WTC11 (cell line): ENCODE results near the gene FHOD3. TPM values are rescaled to one million over a fixed set of nuclear protein-coding genes. Genes with fewer than 3 reads are reported as not detected.

Source experiments
- ATAC-seq: fragments of 200-7000 bp; cut with Tn5 transposase; 2 replicates; pipeline ENCODE4 v1.10.0; 2021; ENCODE audit warnings: mild to moderate bottlenecking, moderate library complexity
- CTCF ChIA-PET: fragments of 300-600 bp; sonication (Branson Sonifier 250); formaldehyde crosslinking; loops from one replicate; lab custom pipeline; 2021; ENCODE audit warnings: antibody characterized with exemption; lab: Charles Lee
- POLR2A ChIA-PET: fragments of 350-600 bp; sonication (Branson Sonifier 250); formaldehyde crosslinking; loops from one replicate; lab custom pipeline; 2021; ENCODE audit warnings: antibody characterized with exemption; lab: Charles Lee
- DNase-seq: peaks from one replicate; pipeline ENCODE4 v3.0.0; 2021; ENCODE audit warnings: low spot score
- H3K27ac Mint-ChIP-seq: 2 replicates; pipeline ENCODE4 v1.8.0; 2021; ENCODE audit warnings: mixed read lengths
- H3K27me3 Mint-ChIP-seq: 2 replicates; pipeline ENCODE4 v1.8.0; 2021; ENCODE audit warnings: low read depth, mild to moderate bottlenecking, moderate library complexity, mixed read lengths
- H3K36me3 Mint-ChIP-seq: 2 replicates; pipeline ENCODE4 v1.8.0; 2021; ENCODE audit warnings: mixed read lengths
- H3K4me1 Mint-ChIP-seq: 2 replicates; pipeline ENCODE4 v1.8.0; 2022; ENCODE audit warnings: mixed read lengths
- H3K4me3 Mint-ChIP-seq: 2 replicates; pipeline ENCODE4 v1.8.0; 2021; ENCODE audit warnings: mild to moderate bottlenecking, moderate library complexity, mixed read lengths
- H3K9me3 Mint-ChIP-seq: 2 replicates; pipeline ENCODE4 v1.8.0; 2021; ENCODE audit warnings: mixed read lengths
- CREM ChIP-seq: sonication (generic); formaldehyde crosslinking; IDR thresholded peaks from 2 replicates; pipeline ENCODE4 v1.8.1; 2022; ENCODE audit warnings: mild to moderate bottlenecking, missing genetic modification reagents, moderate library complexity
- EMX1 ChIP-seq: fragments of 250-450 bp; sonication (Bioruptor Pico); IDR thresholded peaks from 2 replicates; pipeline ENCODE4 v1.8.0; 2021; ENCODE audit warnings: mild to moderate bottlenecking
- ESRRA ChIP-seq: sonication (generic); formaldehyde crosslinking; IDR thresholded peaks from 2 replicates; pipeline ENCODE4 v1.8.1; 2022; ENCODE audit warnings: mild to moderate bottlenecking, missing genetic modification reagents, borderline replicate concordance
- ETV6 ChIP-seq: sonication (generic); formaldehyde crosslinking; IDR thresholded peaks from 2 replicates; pipeline ENCODE4 v1.8.1; 2022; ENCODE audit warnings: mild to moderate bottlenecking, missing genetic modification reagents
- FOXK1 ChIP-seq: sonication (generic); formaldehyde crosslinking; IDR thresholded peaks from 2 replicates; pipeline ENCODE4 v1.8.0; 2022; ENCODE audit warnings: mild to moderate bottlenecking, moderate library complexity, missing genetic modification reagents
- IRF2 ChIP-seq: sonication (generic); formaldehyde crosslinking; IDR thresholded peaks from 2 replicates; pipeline ENCODE4 v1.8.0; 2022; ENCODE audit warnings: low read depth, missing genetic modification reagents, borderline replicate concordance
- KAT7 ChIP-seq: sonication (generic); formaldehyde crosslinking; IDR thresholded peaks from 2 replicates; pipeline ENCODE4 v1.8.1; 2023; ENCODE audit warnings: missing genetic modification reagents, mild to moderate bottlenecking, borderline replicate concordance
- MXD4 ChIP-seq: fragments of 250-450 bp; sonication (Bioruptor Pico); IDR thresholded peaks from 2 replicates; pipeline ENCODE4 v1.8.0; 2021; ENCODE audit warnings: mild to moderate bottlenecking, moderate library complexity, borderline replicate concordance
- NFE2L1 ChIP-seq: sonication (generic); formaldehyde crosslinking; IDR thresholded peaks from 2 replicates; pipeline ENCODE4 v1.8.1; 2023; ENCODE audit warnings: missing genetic modification reagents
- NR2C2 ChIP-seq: sonication (generic); formaldehyde crosslinking; IDR thresholded peaks from 2 replicates; pipeline ENCODE4 v1.8.0; 2022; ENCODE audit warnings: mild to moderate bottlenecking, missing genetic modification reagents
- NR3C1 ChIP-seq: sonication (generic); formaldehyde crosslinking; conservative IDR thresholded peaks from 2 replicates; pipeline ENCODE4 v1.8.1; 2023; ENCODE audit warnings: low read depth, mild to moderate bottlenecking, missing genetic modification reagents
- PRRX2 ChIP-seq: fragments of 250-450 bp; sonication (Bioruptor Pico); IDR thresholded peaks from 2 replicates; pipeline ENCODE4 v1.8.0; 2021; ENCODE audit warnings: mild to moderate bottlenecking
- RORB ChIP-seq: fragments of 250-450 bp; sonication (Bioruptor Pico); IDR thresholded peaks from 2 replicates; pipeline ENCODE4 v1.9.0; 2021; ENCODE audit warnings: mild to moderate bottlenecking
- STAT6 ChIP-seq: sonication (generic); formaldehyde crosslinking; conservative IDR thresholded peaks from 2 replicates; pipeline ENCODE4 v1.8.1; 2023; ENCODE audit warnings: mild to moderate bottlenecking, low read depth, missing genetic modification reagents, moderate library complexity
- ZNF219 ChIP-seq: sonication (generic); formaldehyde crosslinking; IDR thresholded peaks from 2 replicates; pipeline ENCODE4 v1.8.0; 2023; ENCODE audit warnings: missing genetic modification reagents, mild to moderate bottlenecking, borderline replicate concordance
- ZNF232 ChIP-seq: sonication (generic); formaldehyde crosslinking; IDR thresholded peaks from 2 replicates; pipeline ENCODE4 v1.8.0; 2022; ENCODE audit warnings: mild to moderate bottlenecking, missing genetic modification reagents
- ZNF512 ChIP-seq: sonication (generic); formaldehyde crosslinking; IDR thresholded peaks from 2 replicates; pipeline ENCODE4 v1.8.1; 2022; ENCODE audit warnings: missing genetic modification reagents, borderline replicate concordance
- ZNF671 ChIP-seq: fragments of 250-450 bp; sonication (Bioruptor Pico); IDR thresholded peaks from 2 replicates; pipeline ENCODE4 v1.8.0; 2021; ENCODE audit warnings: mild to moderate bottlenecking
- total RNA-seq: library from RNA; stranded (reverse); gene quantifications from 3 replicates; pipeline ENCODE4 v1.2.3, GENCODE V29; 2021
- TF ChIP-seq, protein P1 (sequence below): fragments of 250-450 bp; sonication (Bioruptor Pico); IDR thresholded peaks from 2 replicates; pipeline ENCODE4 v1.9.0; 2021; ENCODE audit warnings: mild to moderate bottlenecking, borderline replicate concordance

Gene FHOD3
- total RNA-seq, 1 experiment from 2014 or later = 3.8 TPM

- ATAC-seq (no peak), DNase-seq (no peak)
- no peaks in the 10 kb centered on the region for H3K9me3 Mint-ChIP-seq
- no peaks in the 10 kb centered on the region for H3K36me3 Mint-ChIP-seq
- ChIA-PET POLR2A (no interaction called here), CTCF (interaction anchor here (1.5 kb wide), 1 partner anchor 14 kb away, joined by 6 read pairs; no protein-coding TSS in a partner anchor)
- peaks cover 3% of the 10 kb centered on the region for H3K27me3 Mint-ChIP-seq
- no peak for TF ChIP-seq ZNF219
- no peak for TF ChIP-seq NFE2L1 (CRISPR knock-in tag)
- TF ChIP-seq PRRX2 (CRISPR knock-in tag) = no peak
- TF ChIP-seq KAT7 (CRISPR knock-in tag) = no peak
- no peak for TF ChIP-seq MXD4 (CRISPR knock-in tag)
- TF ChIP-seq RORB = no peak
- no peak for TF ChIP-seq NR2C2 (CRISPR knock-in tag)
- no peak for TF ChIP-seq CREM (CRISPR knock-in tag)
- no peak for TF ChIP-seq FOXK1
- TF ChIP-seq STAT6 (CRISPR knock-in tag) = no peak
- no peak for TF ChIP-seq ESRRA (CRISPR knock-in tag)
- no peak for TF ChIP-seq ZNF232 (CRISPR knock-in tag)
- TF ChIP-seq ETV6 (CRISPR knock-in tag) = no peak
- no peak overlapping the region for H3K27ac Mint-ChIP-seq
- H3K4me3 Mint-ChIP-seq = no peak overlapping the region
- H3K4me1 Mint-ChIP-seq = no peaks in the 10 kb centered on the region
Measured at GRCh38 chr18:36702401-36703013, 405.0 kb downstream of the FHOD3 start.

DNA sequence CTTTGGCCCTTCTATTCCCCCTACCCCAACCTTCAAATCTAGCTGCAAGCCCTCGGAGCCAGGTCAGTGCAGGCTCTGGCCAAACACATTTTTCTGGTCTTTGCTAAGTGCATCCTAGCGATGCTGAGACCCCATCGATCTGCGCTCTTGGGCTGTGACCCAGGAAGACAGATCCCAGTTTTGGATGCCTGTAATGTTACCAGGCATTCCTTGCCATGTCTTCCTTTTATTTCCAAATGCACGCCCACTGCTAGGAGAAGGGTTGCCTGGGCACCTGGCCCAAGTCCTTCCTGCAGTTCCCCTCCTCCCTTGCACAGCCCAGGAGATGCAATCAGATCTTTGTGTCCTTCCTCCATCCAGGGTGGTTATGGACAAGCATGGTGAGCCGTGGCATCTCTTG, 406.6 kb downstream of the FHOD3 start:
- no peaks in the 10 kb centered on the region for H3K4me1 Mint-ChIP-seq
- H3K4me3 Mint-ChIP-seq = no peak overlapping the region
- DNase-seq (no peak), ATAC-seq (no peak)
- H3K36me3 Mint-ChIP-seq = no peaks in the 10 kb centered on the region
- CTCF ChIA-PET = interaction anchor here (2.1 kb wide), 1 partner anchor 16 kb away, joined by 8 read pairs; no protein-coding TSS in a partner anchor
- no peak for TF ChIP-seq PRRX2 (CRISPR knock-in tag)
- TF ChIP-seq IRF2 (CRISPR knock-in tag) = no peak
- TF ChIP-seq NR3C1 (CRISPR knock-in tag) = no peak
- TF ChIP-seq ZNF671 (CRISPR knock-in tag) = no peak
- no peak for TF ChIP-seq NFE2L1 (CRISPR knock-in tag)
- TF ChIP-seq ZNF512 (CRISPR knock-in tag) = no peak
- H3K27me3 Mint-ChIP-seq = peaks cover 3% of the 10 kb centered on the region
- POLR2A ChIA-PET = no interaction called here
- H3K27ac Mint-ChIP-seq = no peak overlapping the region
- H3K9me3 Mint-ChIP-seq = no peaks in the 10 kb centered on the region

DNA sequence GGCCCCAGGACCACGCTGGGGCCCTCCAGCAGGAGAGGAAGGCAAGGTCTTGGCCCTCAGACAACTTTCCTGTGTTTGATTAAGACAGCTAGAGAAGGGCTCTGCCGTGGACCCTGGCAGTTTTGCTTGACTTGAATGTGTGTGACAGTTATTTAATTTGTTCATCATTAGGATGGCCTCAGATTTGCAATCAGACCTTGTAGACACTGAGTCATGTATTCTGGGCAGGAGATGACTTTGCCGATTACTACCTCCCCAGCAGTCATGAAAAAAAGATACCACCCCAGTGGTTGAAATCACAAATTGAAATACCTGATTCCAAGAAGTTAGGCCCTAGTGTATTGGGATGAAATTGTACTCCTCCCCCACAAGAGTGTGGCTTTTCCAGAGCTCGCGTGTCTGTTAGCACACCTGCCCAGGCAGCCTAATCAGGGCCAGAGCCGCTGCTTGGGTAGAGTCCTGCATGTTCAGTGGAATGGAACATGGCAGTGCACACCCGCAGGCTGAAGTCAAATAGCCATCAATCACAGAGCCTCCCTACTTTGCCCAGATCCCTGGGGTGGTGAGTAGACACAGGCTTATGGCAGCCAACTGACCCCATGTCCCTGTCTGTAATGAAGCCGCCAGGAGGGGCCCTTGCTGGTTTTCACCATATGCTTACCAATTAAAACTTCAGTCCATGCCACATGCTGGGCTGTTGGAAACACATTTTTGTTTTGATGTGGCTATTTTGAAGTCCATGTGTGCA, 408.8 kb downstream of the FHOD3 start:
- DNase-seq = no peak
- Mint-ChIP-seq H3K4me1 (no peaks in the 10 kb centered on the region), H3K27ac (no peak overlapping the region), H3K27me3 (peaks cover 3% of the 10 kb centered on the region), H3K9me3 (no peaks in the 10 kb centered on the region), H3K4me3 (no peak overlapping the region), H3K36me3 (no peaks in the 10 kb centered on the region)
- ATAC-seq = no peak
- ChIA-PET CTCF (interaction anchor here (2.1 kb wide), 1 partner anchor 18 kb away, joined by 8 read pairs; no protein-coding TSS in a partner anchor), POLR2A (no interaction called here)
- no peak for TF ChIP-seq EMX1 (CRISPR knock-in tag)
- no peak for TF ChIP-seq ZNF512 (CRISPR knock-in tag)
- TF ChIP-seq, protein P1, sequence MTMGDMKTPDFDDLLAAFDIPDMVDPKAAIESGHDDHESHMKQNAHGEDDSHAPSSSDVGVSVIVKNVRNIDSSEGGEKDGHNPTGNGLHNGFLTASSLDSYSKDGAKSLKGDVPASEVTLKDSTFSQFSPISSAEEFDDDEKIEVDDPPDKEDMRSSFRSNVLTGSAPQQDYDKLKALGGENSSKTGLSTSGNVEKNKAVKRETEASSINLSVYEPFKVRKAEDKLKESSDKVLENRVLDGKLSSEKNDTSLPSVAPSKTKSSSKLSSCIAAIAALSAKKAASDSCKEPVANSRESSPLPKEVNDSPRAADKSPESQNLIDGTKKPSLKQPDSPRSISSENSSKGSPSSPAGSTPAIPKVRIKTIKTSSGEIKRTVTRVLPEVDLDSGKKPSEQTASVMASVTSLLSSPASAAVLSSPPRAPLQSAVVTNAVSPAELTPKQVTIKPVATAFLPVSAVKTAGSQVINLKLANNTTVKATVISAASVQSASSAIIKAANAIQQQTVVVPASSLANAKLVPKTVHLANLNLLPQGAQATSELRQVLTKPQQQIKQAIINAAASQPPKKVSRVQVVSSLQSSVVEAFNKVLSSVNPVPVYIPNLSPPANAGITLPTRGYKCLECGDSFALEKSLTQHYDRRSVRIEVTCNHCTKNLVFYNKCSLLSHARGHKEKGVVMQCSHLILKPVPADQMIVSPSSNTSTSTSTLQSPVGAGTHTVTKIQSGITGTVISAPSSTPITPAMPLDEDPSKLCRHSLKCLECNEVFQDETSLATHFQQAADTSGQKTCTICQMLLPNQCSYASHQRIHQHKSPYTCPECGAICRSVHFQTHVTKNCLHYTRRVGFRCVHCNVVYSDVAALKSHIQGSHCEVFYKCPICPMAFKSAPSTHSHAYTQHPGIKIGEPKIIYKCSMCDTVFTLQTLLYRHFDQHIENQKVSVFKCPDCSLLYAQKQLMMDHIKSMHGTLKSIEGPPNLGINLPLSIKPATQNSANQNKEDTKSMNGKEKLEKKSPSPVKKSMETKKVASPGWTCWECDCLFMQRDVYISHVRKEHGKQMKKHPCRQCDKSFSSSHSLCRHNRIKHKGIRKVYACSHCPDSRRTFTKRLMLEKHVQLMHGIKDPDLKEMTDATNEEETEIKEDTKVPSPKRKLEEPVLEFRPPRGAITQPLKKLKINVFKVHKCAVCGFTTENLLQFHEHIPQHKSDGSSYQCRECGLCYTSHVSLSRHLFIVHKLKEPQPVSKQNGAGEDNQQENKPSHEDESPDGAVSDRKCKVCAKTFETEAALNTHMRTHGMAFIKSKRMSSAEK (CRISPR knock-in tag) = no peak
- no peak for TF ChIP-seq ESRRA (CRISPR knock-in tag)
